Right lobe of liver (tissue), 4 donors: Measurements from ENCODE around the gene HMGCS1.

Experiments
- CTCF ChIP-seq, 4 donors: fragments of 200-600 bp in 3 of 4; fragments of 450-650 bp in 1 of 4; IDR thresholded peaks; one replicate each; pipeline versions ENCODE4 v1.5.1 to v1.8.0; 2016 to 2022; ENCODE audit warnings: antibody characterized with exemption in 4 of 4, mild to moderate bottlenecking in 2 of 4
- POLR2A ChIP-seq: fragments of 450-650 bp; IDR thresholded peaks from one replicate; pipeline ENCODE4 v1.6.1; 2017; ENCODE audit warnings: antibody characterized with exemption, mild to moderate bottlenecking
- donor health status: DM: no; HTN: no; CAD: no.
- donor health status: DM: no; HTN: no; CAD: no.
- donor health status: DM: no; HTN: yes; CAD: no.

GRCh38 chr5:43270645-43271044 lies 42.6 kb downstream of the HMGCS1 start:
- TF ChIP-seq POLR2A (no peak), CTCF (IDR thresholded peaks at IDR 0.05) (no peak)
